RKO (cell line): ENCODE data around the gene FIBCD1.

Source experiments
- DNase-seq: peaks from one replicate; pipeline ENCODE4 v3.0.0-alpha.2; 2016; ENCODE audit warnings: low spot score

The FIBCD1 gene

GRCh38 chr9:130879863-130880411 lies 59.1 kb downstream of the FIBCD1 start:
- no peak for DNase-seq

GRCh38 chr9:130878295-130878694 lies 60.8 kb downstream of the FIBCD1 start:
- DNase-seq = no peak

- no peak for DNase-seq
Measured at GRCh38 chr9:130877300-130877699, 61.7 kb downstream of the FIBCD1 start.

GRCh38 chr9:130874783-130875182 lies 64.3 kb downstream of the FIBCD1 start:
- DNase-seq = no peak

- DNase-seq = no peak
Measured at GRCh38 chr9:130873966-130874365, 65.1 kb downstream of the FIBCD1 start.

GRCh38 chr9:130872912-130873503 lies 66.0 kb downstream of the FIBCD1 start:
- no peak for DNase-seq

GRCh38 chr9:130872508-130872907 lies 66.5 kb downstream of the FIBCD1 start:
- no peak for DNase-seq

- DNase-seq = no peak
Measured at GRCh38 chr9:130872093-130872492, 67.0 kb downstream of the FIBCD1 start.

- DNase-seq = no peak
Measured at GRCh38 chr9:130871395-130872062, 67.5 kb downstream of the FIBCD1 start.

GRCh38 chr9:130870491-130871381 lies 68.3 kb downstream of the FIBCD1 start:
- no peak for DNase-seq

GRCh38 chr9:130869250-130869649 lies 69.8 kb downstream of the FIBCD1 start:
- no peak for DNase-seq

GRCh38 chr9:130868230-130868629 lies 70.8 kb downstream of the FIBCD1 start:
- no peak for DNase-seq

- no peak for DNase-seq
Measured at GRCh38 chr9:130867556-130867955, 71.5 kb downstream of the FIBCD1 start.

- peak; percentile 94 for DNase-seq
Measured at GRCh38 chr9:130866474-130866965, 72.5 kb downstream of the FIBCD1 start.

GRCh38 chr9:130865921-130866320 lies 73.1 kb downstream of the FIBCD1 start:
- DNase-seq = no peak

GRCh38 chr9:130864541-130864940 lies 74.5 kb downstream of the FIBCD1 start:
- no peak for DNase-seq

GRCh38 chr9:130862747-130863146 lies 76.3 kb downstream of the FIBCD1 start:
- no peak for DNase-seq

GRCh38 chr9:130862217-130862616 lies 76.8 kb downstream of the FIBCD1 start:
- no peak for DNase-seq

- no peak for DNase-seq
Measured at GRCh38 chr9:130861372-130862180, 77.5 kb downstream of the FIBCD1 start.

GRCh38 chr9:130860458-130861316 lies 78.4 kb downstream of the FIBCD1 start:
- DNase-seq = peak; percentile 40
